ENCODE measurements around the gene DNAJC21.
"Not testable (repeated sequence)": the region's sequence is repeated elsewhere in the genome, so short reads cannot be mapped to it uniquely, and the experiment has no call there.

The DNAJC21 gene

GRCh38 chr5:34923694-34924461 is 5.5 kb upstream of the DNAJC21 start:
- peak; percentile 17 for DNase-seq

- no peak for DNase-seq
Observed at GRCh38 chr5:34924462-34924765, 4.9 kb upstream of the DNAJC21 start.

DNA sequence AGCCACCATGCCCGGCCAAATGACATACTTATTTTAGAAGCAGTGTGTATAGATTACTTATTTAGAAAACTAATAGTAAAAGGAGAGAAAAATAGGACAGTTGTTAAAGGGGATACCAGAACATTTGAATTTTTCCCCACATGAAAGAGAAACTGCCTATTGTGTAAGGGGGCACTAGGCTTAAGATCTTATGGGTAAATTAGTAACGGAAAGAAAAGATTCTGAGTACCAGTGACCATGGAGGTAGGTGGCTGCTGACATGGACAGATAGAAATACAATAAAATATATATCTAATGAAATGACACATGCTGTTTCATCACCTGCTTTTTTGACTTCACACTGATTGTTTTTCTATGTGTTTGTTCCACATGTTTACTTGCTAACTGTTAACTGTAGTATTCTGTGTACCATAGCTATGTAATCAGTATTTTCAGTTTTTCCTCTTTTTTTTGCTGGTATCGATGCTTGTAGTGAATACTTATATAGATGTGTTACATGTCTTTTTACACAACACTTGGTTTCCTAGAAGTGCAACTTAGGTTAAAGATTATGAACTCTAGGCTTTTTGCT is 3.0 kb upstream of the DNAJC21 start:
- DNase-seq = no peak

DNA sequence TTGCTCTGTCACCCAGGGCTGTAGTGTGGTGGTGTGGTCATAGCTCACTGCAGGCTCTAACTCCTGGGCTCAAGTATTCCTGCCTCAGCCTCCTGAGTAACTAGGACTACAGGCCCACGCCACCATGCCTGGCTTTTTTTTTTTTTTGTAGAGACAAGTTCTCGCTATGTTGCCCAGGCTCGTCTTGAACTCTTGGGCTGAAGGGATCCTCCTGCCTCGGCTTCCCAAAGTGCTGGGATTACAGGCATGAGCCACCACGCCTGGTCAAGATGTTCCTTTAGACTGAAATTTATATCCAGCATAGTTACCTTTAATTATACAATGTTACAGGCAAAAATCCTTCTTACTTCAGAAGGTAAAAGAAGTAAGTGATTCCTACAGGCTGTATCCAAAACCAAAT is 1.6 kb upstream of the DNAJC21 start:
- DNase-seq = no peak

DNA sequence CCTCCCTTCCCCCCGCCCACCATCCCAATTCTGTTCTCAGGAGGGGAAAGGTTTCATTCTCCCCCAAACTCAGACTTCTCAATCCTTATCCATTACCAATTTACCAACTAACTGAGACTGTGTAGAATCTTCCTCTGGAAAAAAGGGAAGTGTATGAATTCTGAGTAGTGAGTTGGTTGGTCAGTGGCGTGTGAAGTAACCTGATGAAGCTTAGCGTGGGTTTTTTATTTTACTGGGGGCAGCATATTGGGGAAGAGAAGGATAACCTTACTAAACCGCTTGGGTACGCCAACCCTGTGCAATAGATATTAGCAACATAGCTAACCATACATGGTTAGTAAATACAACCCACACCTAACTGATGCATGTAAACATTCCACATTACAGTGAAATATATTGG is 1.1 kb upstream of the DNAJC21 start:
- no peak for DNase-seq

GRCh38 chr5:34929720-34930461 is 532 bp downstream of the DNAJC21 start:
- DNase-seq = peak; percentile 87

- DNase-seq = no peak
Observed at GRCh38 chr5:34930462-34930844, 1.1 kb downstream of the DNAJC21 start.

GRCh38 chr5:34930870-34931269 is 1.5 kb downstream of the DNAJC21 start:
- DNase-seq = no peak

DNA sequence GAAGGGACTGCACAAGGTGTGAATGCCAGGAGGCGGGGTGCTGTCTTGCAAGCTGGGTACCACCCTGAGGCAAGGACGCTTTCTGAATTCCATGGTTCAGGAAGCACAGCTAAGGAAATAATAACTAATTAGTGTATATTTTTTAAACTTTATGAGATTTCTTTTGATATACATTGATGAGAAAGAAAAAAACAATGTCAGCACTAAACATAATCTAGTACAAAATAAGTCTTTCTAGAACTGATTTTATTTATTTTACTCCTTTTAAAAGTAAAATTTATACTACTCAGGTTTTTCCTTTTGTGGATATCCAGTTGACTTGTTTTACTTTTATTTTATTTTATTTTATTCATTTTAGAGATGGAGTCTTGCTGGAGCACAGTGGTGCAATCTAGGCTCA is 3.6 kb downstream of the DNAJC21 start:
- no peak for DNase-seq

GRCh38 chr5:34941936-34942335 is 12.6 kb downstream of the DNAJC21 start:
- DNase-seq = no peak

- no peak for DNase-seq
Observed at GRCh38 chr5:34944044-34944443, 14.7 kb downstream of the DNAJC21 start.

- no peak for DNase-seq
Observed at GRCh38 chr5:34944460-34945047, 15.2 kb downstream of the DNAJC21 start.

GRCh38 chr5:34957321-34957720 is 28.0 kb downstream of the DNAJC21 start:
- no peak for DNase-seq

DNA sequence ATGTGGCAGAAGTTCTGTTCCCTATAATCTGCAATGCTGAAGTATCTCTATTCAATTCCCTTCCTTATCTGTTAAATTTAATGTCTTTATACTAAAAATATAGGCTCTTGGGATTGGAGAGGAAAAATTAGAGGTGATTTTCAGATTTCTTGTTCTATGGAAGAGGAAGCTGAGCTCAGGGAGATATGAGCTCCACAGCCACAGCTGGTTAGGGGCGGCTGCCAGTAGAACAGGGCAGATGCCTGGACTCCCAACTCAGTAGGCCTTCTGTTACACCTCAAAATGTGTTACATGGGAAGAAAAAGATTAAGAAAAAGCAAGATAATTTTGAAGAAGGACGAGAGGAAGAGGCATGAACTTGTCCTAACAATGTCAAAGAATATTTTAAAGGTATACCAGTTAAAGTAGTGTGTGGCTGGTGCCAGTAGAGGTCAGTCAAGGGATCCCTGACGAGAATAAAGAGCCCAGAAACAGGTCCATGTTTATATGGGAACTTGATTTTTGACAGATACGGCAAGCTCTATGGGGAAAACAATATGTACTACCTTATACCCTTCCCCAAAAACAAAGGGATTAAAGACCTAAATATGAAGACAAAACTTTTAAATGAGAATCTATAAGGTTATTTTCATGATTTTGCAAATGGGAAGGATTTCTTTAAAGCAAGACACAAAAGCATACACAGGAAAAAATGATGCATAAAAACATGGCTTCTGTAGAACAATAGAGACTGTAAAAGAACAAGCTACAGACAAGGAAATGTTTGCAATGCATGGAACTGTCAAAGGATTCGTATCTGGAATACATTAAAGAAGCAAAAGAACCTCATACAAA is 28.7 kb downstream of the DNAJC21 start:
- DNase-seq = peak; percentile 8

GRCh38 chr5:34959323-34959722 is 30.0 kb downstream of the DNAJC21 start:
- no peak for DNase-seq

- no peak for DNase-seq
Observed at GRCh38 chr5:34967540-34967939, 38.2 kb downstream of the DNAJC21 start.

DNA sequence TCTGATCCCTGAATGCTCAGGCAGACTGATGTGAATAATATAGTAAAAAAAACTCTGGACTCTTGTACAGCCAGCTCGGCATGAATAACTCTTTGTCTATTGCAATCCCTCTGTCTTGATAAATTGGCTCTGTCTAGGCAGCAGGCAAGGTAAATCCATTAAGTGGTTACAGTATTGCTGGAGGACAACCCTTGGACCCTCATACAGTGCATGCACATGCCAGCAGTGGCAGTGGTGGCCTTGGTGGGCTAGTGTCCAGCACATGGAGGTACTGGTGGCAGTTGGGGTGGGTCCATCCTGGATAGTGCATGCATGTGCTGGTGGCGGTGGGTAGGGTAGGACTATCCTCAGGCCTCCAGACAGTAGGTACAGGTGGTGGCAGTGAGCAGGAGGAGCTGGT is 38.9 kb downstream of the DNAJC21 start:
- no peak for DNase-seq

- DNase-seq = no peak
Observed at GRCh38 chr5:34970552-34970951, 41.2 kb downstream of the DNAJC21 start.

DNA sequence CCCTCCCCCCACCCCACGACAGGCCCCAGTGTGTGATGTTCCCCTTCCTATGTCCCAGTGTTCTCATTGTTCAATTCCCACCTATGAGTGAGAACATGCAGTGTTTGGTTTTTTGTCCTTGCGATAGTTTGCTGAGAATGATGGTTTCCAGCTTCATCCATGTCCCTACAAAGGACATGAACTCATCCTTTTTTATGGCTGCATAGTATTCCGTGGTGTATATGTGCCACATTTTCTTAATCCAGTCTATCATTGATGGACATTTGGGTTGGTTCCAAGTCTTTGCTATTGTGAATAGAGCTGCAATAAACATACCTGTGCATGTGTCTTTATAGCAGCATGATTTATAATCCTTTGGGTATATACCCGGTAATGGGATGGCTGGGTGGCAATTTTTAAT is 42.3 kb downstream of the DNAJC21 start:
- DNase-seq = not testable (repeated sequence)

DNA sequence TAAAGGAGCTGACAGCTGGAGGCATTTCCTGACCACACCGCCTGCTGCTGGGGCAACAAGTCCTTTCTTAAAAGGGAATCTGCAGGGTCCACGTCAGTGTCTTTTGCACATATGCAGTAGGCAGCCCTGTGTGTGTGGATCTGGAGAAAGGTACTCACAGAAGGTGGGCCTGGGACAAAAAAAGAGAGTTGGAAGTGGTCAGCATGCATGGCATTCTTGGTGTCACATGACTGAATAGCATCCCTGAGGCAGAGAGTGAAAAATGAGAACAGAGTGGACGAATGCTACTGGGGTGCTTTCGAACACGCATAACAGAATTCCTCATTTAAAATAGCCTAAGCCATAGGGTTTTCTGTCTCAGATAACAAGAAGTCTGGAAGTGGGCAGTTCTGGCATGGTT is 47.0 kb downstream of the DNAJC21 start:
- DNase-seq = no peak

- no peak for DNase-seq
Observed at GRCh38 chr5:34977934-34978613, 48.7 kb downstream of the DNAJC21 start.

GRCh38 chr5:34978681-34979080 is 49.3 kb downstream of the DNAJC21 start:
- DNase-seq = no peak
